Ovary (tissue), 3 donors: ENCODE measurements around the gene CCDC74A.
"Not testable (repeated sequence)": the region's sequence is repeated elsewhere in the genome, so short reads cannot be mapped to it uniquely, and the experiment has no call there.

Source experiments
- CTCF ChIP-seq, 3 donors: fragments of 450-650 bp in 2 of 3; fragments of 200-600 bp in 1 of 3; IDR thresholded peaks; one replicate each; pipeline versions ENCODE4 v1.5.1 to v1.8.0; 2016 to 2022; ENCODE audit warnings: antibody characterized with exemption in 3 of 3, mild to moderate bottlenecking in 1 of 3
- EP300 ChIP-seq: sonication (generic); formaldehyde crosslinking; IDR thresholded peaks from one replicate; pipeline ENCODE4 v1.6.1; 2017; ENCODE audit warnings: antibody characterized with exemption
- POLR2A ChIP-seq: fragments of 450-650 bp; IDR thresholded peaks from one replicate; pipeline ENCODE4 v1.6.1; 2017; ENCODE audit warnings: antibody characterized with exemption, mild to moderate bottlenecking, moderate library complexity
- donor health status: DM: no; HTN: no; CAD: no.

GRCh38 chr2:131482506-131483155, 45.1 kb upstream of the CCDC74A start:
- TF ChIP-seq CTCF (IDR thresholded peaks at IDR 0.05); POLR2A; EP300: not testable (repeated sequence)
